H1 (cell line): ENCODE results near the gene NAV2. TPM values are rescaled to one million over a fixed set of nuclear protein-coding genes. Genes with fewer than 3 reads are reported as not detected.

Experiments used
- CTCF ChIA-PET: fragments of 300-600 bp; sonication (Branson Sonifier 250); formaldehyde crosslinking; loops from one replicate; lab custom pipeline; 2021; ENCODE audit not compliant: partially characterized antibody; lab: Charles Lee
- POLR2A ChIA-PET: fragments of 300-600 bp; sonication (Branson Sonifier 250); formaldehyde crosslinking; loops from one replicate; lab custom pipeline; 2021; ENCODE audit warnings: inconsistent platforms; ENCODE audit not compliant: partially characterized antibody; lab: Charles Lee
- DNase-seq, 2 experiments: peaks; one replicate each; pipeline versions ENCODE4 v3.0.0 to v3.0.0-alpha.2; 2010 to 2022; ENCODE audit warnings: low spot score in 2 of 2, low read depth in 1 of 2, mixed read lengths in 1 of 2
- FAIRE-seq: peaks from 2 replicates; lab custom pipeline; 2011; peaks lifted over from hg19 to GRCh38; lab: Jason Lieb, UNC
- H2AFZ ChIP-seq: 2 replicates; pipeline ENCODE4 v1.8.1; 2012; ENCODE audit warnings: low read length, inconsistent platforms
- H2AK5ac ChIP-seq: 2 replicates; pipeline ENCODE4 v1.6.1; 2013; ENCODE audit warnings: low read depth, low read length
- H2BK120ac ChIP-seq: replicated peaks from 2 replicates; pipeline ENCODE3; 2013; ENCODE audit warnings: low read depth, low read length, inconsistent platforms
- H2BK12ac ChIP-seq: 2 replicates; pipeline ENCODE4 v1.6.1; 2013; ENCODE audit warnings: low read depth, low read length
- H2BK15ac ChIP-seq: 2 replicates; pipeline ENCODE4 v1.6.1; 2013; ENCODE audit warnings: low read length
- H2BK20ac ChIP-seq: 2 replicates; pipeline ENCODE4 v1.6.1; 2013; ENCODE audit warnings: low read length
- H2BK5ac ChIP-seq: 2 replicates; pipeline ENCODE4 v1.6.1; 2013; ENCODE audit warnings: low read depth, low read length
- H3K14ac ChIP-seq: 2 replicates; pipeline ENCODE4 v1.6.1; 2013; ENCODE audit warnings: inconsistent platforms; ENCODE audit not compliant: insufficient read length
- H3K18ac ChIP-seq: 2 replicates; pipeline ENCODE4 v1.6.1; 2013; ENCODE audit warnings: low read length; ENCODE audit errors: extremely low read depth
- H3K23ac ChIP-seq: 2 replicates; pipeline ENCODE4 v1.6.1; 2013; ENCODE audit warnings: inconsistent platforms; ENCODE audit not compliant: insufficient read length
- H3K23me2 ChIP-seq: 2 replicates; pipeline ENCODE4 v1.6.1; 2013; ENCODE audit warnings: low read depth, low read length
- H3K27ac ChIP-seq: 2 replicates; pipeline ENCODE4 v1.6.1; 2011; ENCODE audit warnings: low read depth, low read length, inconsistent platforms
- H3K27me3 ChIP-seq, 4 experiments: replicated peaks in 1 of 4; 1 replicate in 1 of 4; 2 replicates in 3 of 4; pipeline versions ENCODE4 v1.6.1 to v1.8.1; 2011 to 2013; ENCODE audit warnings: low read length in 3 of 4, mild to moderate bottlenecking in 3 of 4, inconsistent platforms in 2 of 4, mixed read lengths in 2 of 4, moderate library complexity in 1 of 4; ENCODE audit not compliant: control insufficient read depth in 3 of 4, insufficient read depth in 3 of 4; ENCODE audit errors: extremely low read depth in 1 of 4
- H3K36me3 ChIP-seq, 4 experiments: 2 replicates each; pipeline versions ENCODE4 v1.6.1 to v1.8.1; 2011 to 2013; ENCODE audit warnings: mild to moderate bottlenecking in 4 of 4, low read length in 3 of 4, moderate library complexity in 2 of 4, control low read depth in 1 of 4, inconsistent platforms in 1 of 4; ENCODE audit not compliant: insufficient read depth in 4 of 4, control insufficient read depth in 2 of 4
- H3K4ac ChIP-seq: replicated peaks from 2 replicates; pipeline ENCODE3; 2013; ENCODE audit warnings: low read length, low read depth, mixed read lengths, inconsistent platforms; ENCODE audit not compliant: insufficient read length
- H3K4me1 ChIP-seq, 4 experiments: replicated peaks in 1 of 4; 1 replicate in 1 of 4; 2 replicates in 3 of 4; pipeline versions ENCODE4 v1.6.1 to v1.8.1; 2011 to 2013; ENCODE audit warnings: low read length in 3 of 4, inconsistent platforms in 2 of 4, mixed read lengths in 1 of 4; ENCODE audit not compliant: insufficient read depth in 4 of 4, control insufficient read depth in 3 of 4
- H3K4me2 ChIP-seq, 2 experiments: 2 replicates each; pipeline versions ENCODE4 v1.6.1 to v1.8.1; 2011 to 2013; ENCODE audit warnings: low read depth in 2 of 2, low read length in 2 of 2, control low read depth in 1 of 2, inconsistent platforms in 1 of 2, mild to moderate bottlenecking in 1 of 2; ENCODE audit not compliant: insufficient read depth in 1 of 2
- H3K4me3 ChIP-seq, 4 experiments: fragments of 200-600, 300-600 bp in 1 of 4; sonication (generic), shearing (Covaris generic), sonication (Bioruptor Twin) in 1 of 4; 2 replicates each; pipeline versions ENCODE4 v1.5.1 to v1.8.1; 2011 to 2016; ENCODE audit warnings: low read length in 4 of 4, low read depth in 3 of 4, control low read depth in 2 of 4, inconsistent platforms in 2 of 4, mild to moderate bottlenecking in 2 of 4, mixed read lengths in 1 of 4, moderate library complexity in 1 of 4; ENCODE audit not compliant: insufficient read depth in 2 of 4; ENCODE audit errors: extremely low read depth in 1 of 4
- H3K56ac ChIP-seq: replicated peaks from 2 replicates; pipeline ENCODE3; 2013; ENCODE audit warnings: low read depth, mild to moderate bottlenecking, mixed read lengths, low read length, inconsistent platforms; ENCODE audit not compliant: insufficient read length
- H3K79me1 ChIP-seq: 2 replicates; pipeline ENCODE4 v1.6.1; 2013; ENCODE audit warnings: low read depth, low read length, control low read depth
- H3K79me2 ChIP-seq, 2 experiments: 2 replicates each; pipeline versions ENCODE4 v1.6.1 to v1.8.1; 2012 to 2013; ENCODE audit warnings: low read length in 2 of 2, mild to moderate bottlenecking in 2 of 2, inconsistent platforms in 1 of 2; ENCODE audit not compliant: insufficient read depth in 2 of 2, control insufficient read depth in 1 of 2
- H3K9ac ChIP-seq, 4 experiments: replicated peaks in 1 of 4; 1 replicate in 1 of 4; 2 replicates in 3 of 4; pipeline versions ENCODE4 v1.6.1 to v1.8.1; 2011 to 2013; ENCODE audit warnings: low read depth in 3 of 4, low read length in 3 of 4, control low read depth in 2 of 4, mild to moderate bottlenecking in 2 of 4, moderate library complexity in 2 of 4, inconsistent platforms in 1 of 4; ENCODE audit errors: extremely low read depth in 1 of 4
- H3K9me3 ChIP-seq, 2 experiments: 2 replicates each; pipeline versions ENCODE4 v1.6.1 to v1.8.1; 2012 to 2013; ENCODE audit warnings: mild to moderate bottlenecking in 2 of 2, moderate library complexity in 2 of 2, control low read depth in 1 of 2, inconsistent platforms in 1 of 2, low read depth in 1 of 2, low read length in 1 of 2, mixed read lengths in 1 of 2; ENCODE audit not compliant: insufficient read depth in 2 of 2
- H4K20me1 ChIP-seq, 2 experiments: replicated peaks in 1 of 2; 2 replicates each; pipeline versions ENCODE3 to v1.8.1; 2011 to 2013; ENCODE audit warnings: inconsistent platforms in 2 of 2, low read length in 2 of 2, mild to moderate bottlenecking in 1 of 2; ENCODE audit not compliant: insufficient read depth in 2 of 2, control insufficient read depth in 1 of 2
- H4K5ac ChIP-seq: 2 replicates; pipeline ENCODE4 v1.6.1; 2013; ENCODE audit warnings: low read length, low read depth, mixed read lengths, inconsistent platforms; ENCODE audit not compliant: insufficient read length
- H4K8ac ChIP-seq: 2 replicates; pipeline ENCODE4 v1.8.0; 2013; ENCODE audit warnings: mild to moderate bottlenecking, moderate library complexity, low read length, inconsistent platforms; ENCODE audit not compliant: insufficient read depth; ENCODE audit errors: extremely low read depth
- H4K91ac ChIP-seq: replicated peaks from 2 replicates; pipeline ENCODE3; 2013; ENCODE audit warnings: low read length, mixed read lengths, inconsistent platforms; ENCODE audit not compliant: insufficient read length
- CBX8 ChIP-seq: fragments of 300-800, 300-1000 bp; sonication (generic); IDR thresholded peaks from 2 replicates; pipeline ENCODE4 v1.7.1; 2016; ENCODE audit warnings: low read depth, low read length, borderline replicate concordance
- CTCF ChIP-seq, 3 experiments: IDR thresholded peaks; 1 replicate in 2 of 3; 2 replicates in 1 of 3; pipeline versions ENCODE4 v1.5.1 to v1.6.1; 2011; ENCODE audit warnings: low read length in 3 of 3, mild to moderate bottlenecking in 3 of 3, inconsistent platforms in 2 of 3, low read depth in 1 of 3, moderate library complexity in 1 of 3; ENCODE audit not compliant: insufficient read depth in 1 of 3; ENCODE audit errors: control extremely low read depth in 1 of 3
- EGR1 ChIP-seq: IDR thresholded peaks from 2 replicates; pipeline ENCODE4 v1.6.1; 2011; ENCODE audit warnings: low read depth, low read length, borderline replicate concordance
- HDAC2 ChIP-seq, 2 experiments: fragments of 300-600 bp in 1 of 2; sonication (generic) in 1 of 2; IDR thresholded peaks; 2 replicates each; pipeline ENCODE4 v1.6.1; 2011 to 2012; ENCODE audit warnings: low read depth in 2 of 2, low read length in 2 of 2, mild to moderate bottlenecking in 2 of 2, moderate library complexity in 2 of 2, borderline replicate concordance in 1 of 2, inconsistent platforms in 1 of 2
- MAX ChIP-seq: IDR thresholded peaks from 2 replicates; pipeline ENCODE4 v1.6.1; 2012; ENCODE audit warnings: inconsistent platforms
- NANOG ChIP-seq: IDR thresholded peaks from 2 replicates; pipeline ENCODE4 v1.6.1; 2011; ENCODE audit warnings: low read length, low read depth, mild to moderate bottlenecking, inconsistent platforms; ENCODE audit not compliant: insufficient read depth, poor library complexity, severe bottlenecking
- RFX5 ChIP-seq: IDR thresholded peaks from 2 replicates; pipeline ENCODE4 v1.6.1; 2011; ENCODE audit warnings: low read depth, low read length, improper control_type of control experiment, borderline replicate concordance
- RNF2 ChIP-seq: fragments of 200-900, 300-1000 bp; sonication (generic); IDR thresholded peaks from 2 replicates; pipeline ENCODE4 v1.7.1; 2016; ENCODE audit warnings: borderline replicate concordance, low read depth, mild to moderate bottlenecking, antibody characterized with exemption, low read length; ENCODE audit not compliant: poor library complexity, severe bottlenecking; ENCODE audit errors: missing control alignments
- SAP30 ChIP-seq: fragments of 300-600 bp; sonication (generic); IDR thresholded peaks from 2 replicates; pipeline ENCODE4 v1.7.1; 2012; ENCODE audit warnings: low read length, moderate library complexity, mild to moderate bottlenecking, inconsistent platforms; ENCODE audit not compliant: insufficient read depth, insufficient replicate concordance
- TBP ChIP-seq: IDR thresholded peaks from 2 replicates; pipeline ENCODE4 v1.6.1; 2011; ENCODE audit warnings: low read depth, low read length, improper control_type of control experiment
- YY1 ChIP-seq: IDR thresholded peaks from 2 replicates; pipeline ENCODE4 v1.6.1; 2011; ENCODE audit warnings: low read depth, mild to moderate bottlenecking, low read length
- polyA plus RNA-seq, 7 experiments: library from polyadenylated mRNA; depleted of rRNA in 3 of 7; stranded (reverse) in 5 of 7; unstranded in 2 of 7; fragments of >200 nt in 5 of 7; fragments of 200-250 nt in 2 of 7; gene quantifications; 1 replicate in 5 of 7; 2 replicates in 1 of 7; 4 replicates in 1 of 7; pipeline versions ENCODE4 v1.2.1 to v1.2.3, GENCODE V29; 2011 to 2013; ENCODE audit warnings: missing spikeins in 2 of 7, mixed read lengths in 2 of 7
- total RNA-seq: library from RNA; stranded (reverse); fragmentation: NEBNext Ultra II Directional; extraction: Animal tissue kit (Norgen Biotek cat#: 25700); gene quantifications from 2 replicates; pipeline ENCODE4 v1.2.1, GENCODE V29; 2021

Gene NAV2
- total and polyA plus RNA-seq, 2 of the 8 experiments (the other 6 are each of a cell fraction or from before 2014, with no cell fraction given): 35.6 to 73.6 TPM

GRCh38 chr11:19992998-19993397 is 280.4 kb downstream of the NAV2 start:
- no peak overlapping the region for H2BK120ac ChIP-seq
- H3K4me2 ChIP-seq: no peak overlapping the region
- H3K23ac ChIP-seq: no peak overlapping the region
- no peaks in the 10 kb centered on the region for H3K9me3 ChIP-seq
- ChIA-PET POLR2A (no interaction called here), CTCF (interaction anchor here (2.7 kb wide), 1 partner anchor 75 kb away, joined by 7 read pairs; no protein-coding TSS in a partner anchor)
- no peak overlapping the region for H2BK5ac ChIP-seq
- no peak overlapping the region for H3K56ac ChIP-seq
- no peak overlapping the region for H3K4ac ChIP-seq
- H3K79me2 ChIP-seq: no peaks in the 10 kb centered on the region
- no peak overlapping the region for H3K4me3 ChIP-seq
- peaks cover 0 to 16% (median 4%) of the 10 kb centered on the region in 4 experiments; a peak in 5 of 8 replicates for H3K36me3 ChIP-seq
- no peak overlapping the region for H4K5ac ChIP-seq
- H3K4me1 ChIP-seq: peaks cover 0 to 10% (median 6%) of the 10 kb centered on the region in 4 experiments; a peak in 6 of 7 replicates
- H3K9ac ChIP-seq: no peak overlapping the region
- H2AFZ ChIP-seq: no peak overlapping the region
- peaks cover 0 to 4% (median under 1%) of the 10 kb centered on the region in 4 experiments; a peak in 2 of 7 replicates for H3K27me3 ChIP-seq
- no peak overlapping the region for H3K18ac ChIP-seq
- no peaks in the 10 kb centered on the region; the same call in 1 of the 2 replicates for H3K79me1 ChIP-seq
- H2BK12ac ChIP-seq: no peak overlapping the region
- H2BK15ac ChIP-seq: no peak overlapping the region
- DNase-seq (no peak), FAIRE-seq (no peak)
- H4K20me1 ChIP-seq: peaks cover 0 to 9% of the 10 kb centered on the region in 2 experiments
- H3K14ac ChIP-seq: no peak overlapping the region
- H3K23me2 ChIP-seq: no peaks in the 10 kb centered on the region
- no peak overlapping the region for H4K91ac ChIP-seq
- H4K8ac ChIP-seq: no peak overlapping the region
- H2AK5ac ChIP-seq: no peak overlapping the region
- H2BK20ac ChIP-seq: no peak overlapping the region
- no peak overlapping the region for H3K27ac ChIP-seq
- no peak for TF ChIP-seq NANOG
- no peak for TF ChIP-seq SAP30
- no peak for TF ChIP-seq MAX
- no peak for TF ChIP-seq EGR1
- TF ChIP-seq TBP: no peak
- no peak for TF ChIP-seq CBX8
- TF ChIP-seq YY1: no peak
- TF ChIP-seq RFX5: no peak
- no peak for TF ChIP-seq RNF2
- no peak for TF ChIP-seq HDAC2 (IDR thresholded peaks at IDR 0.05; ENCODE audit: borderline replicate concordance in 1 of 2, low read depth in 2 of 2, low read length in 2 of 2)
- no peak for TF ChIP-seq CTCF (IDR thresholded peaks at IDR 0.05; ENCODE audit: control extremely low read depth in 1 of 3, insufficient read depth in 1 of 3, low read depth in 1 of 3, low read length in 3 of 3)
